ENCODE results near the gene PIEZO1. TPM values are rescaled to one million over a fixed set of nuclear protein-coding genes. Genes with fewer than 3 reads are reported as not detected.

Gene PIEZO1
- polyA plus RNA-seq, 1 of the 3 experiments (the other 2 are of a cell fraction) = 184 TPM

- peaks cover 0 to 8% of the 10 kb centered on the region in 2 experiments for H3K36me3 ChIP-seq (replicated peaks in 1 of 2; ENCODE audit: control insufficient read depth in 1 of 2, insufficient read depth in 2 of 2, low read length in 1 of 2)
- no peaks in the 10 kb centered on the region for H3K9me2 ChIP-seq
- no peak overlapping the region for H3K4me2 ChIP-seq
- H3K9me3 ChIP-seq = no peaks in the 10 kb centered on the region
- H3K27ac ChIP-seq (ENCODE audit: low read depth in 2 of 2, low read length in 1 of 2) = no peak overlapping the region
- ChIA-PET CTCF (interaction anchor here (0.6 to 9.1 kb wide), 6 partner anchors 43 to 400 kb away, joined by 3 to 82 read pairs (median 4); partner anchors contain the start of genes CDH15, GALNS and TRAPPC2L), POLR2A (no interaction called here)
- peaks cover 19% of the 10 kb centered on the region for H4K20me1 ChIP-seq (ENCODE audit: insufficient read depth)
- no peak overlapping the region for H3K9ac ChIP-seq
- H3K79me2 ChIP-seq (ENCODE audit: insufficient read depth) = peaks cover 14% of the 10 kb centered on the region
- no peaks in the 10 kb centered on the region for H3K27me3 ChIP-seq (ENCODE audit: insufficient read depth)
- DNase-seq = no peak
- peaks cover 20% of the 10 kb centered on the region for H3F3A ChIP-seq (replicated peaks; ENCODE audit: insufficient read depth)
- no peak overlapping the region for H2AFZ ChIP-seq (ENCODE audit: low read depth)
- whole genome bisulfite sequencing (ENCODE audit: low lambda C conversion rate) = 90% methylated on average over 10 of the region's 13 CpGs
- H3K4me3 ChIP-seq (ENCODE audit: low read depth in 2 of 2, low read length in 1 of 2) = no peak overlapping the region
- peaks cover 10 to 29% of the 10 kb centered on the region in 2 experiments; a peak in 2 of 4 replicates for H3K4me1 ChIP-seq (ENCODE audit: control insufficient read depth in 1 of 2, insufficient read depth in 2 of 2, low read depth in 1 of 2, low read length in 1 of 2)
- TF ChIP-seq SIN3A (IDR thresholded peaks at IDR 0.05; ENCODE audit: borderline replicate concordance, low read depth, low read length) = no peak
- no peak for TF ChIP-seq RAD21 (IDR thresholded peaks at IDR 0.05; ENCODE audit: low read length)
- no peak for TF ChIP-seq RCOR1 (IDR thresholded peaks at IDR 0.05; ENCODE audit: low read length)
- TF ChIP-seq SMC3 (IDR thresholded peaks at IDR 0.05; ENCODE audit: low read depth, low read length) = no peak
- TF ChIP-seq EP300 (IDR thresholded peaks at IDR 0.05; ENCODE audit: borderline replicate concordance in 1 of 2, low read depth in 1 of 2, low read length in 1 of 2) = no peak
- no peak for TF ChIP-seq FOXJ3 (CRISPR knock-in tag; IDR thresholded peaks at IDR 0.05)
- TF ChIP-seq EZH2phosphoT487 (IDR thresholded peaks at IDR 0.05; ENCODE audit: borderline replicate concordance, low read depth) = no peak
- no peak for TF ChIP-seq PBX3 (IDR thresholded peaks at IDR 0.05)
Measured at GRCh38 chr16:88814144-88814502, 29.1 kb upstream of the PIEZO1 start.

DNA sequence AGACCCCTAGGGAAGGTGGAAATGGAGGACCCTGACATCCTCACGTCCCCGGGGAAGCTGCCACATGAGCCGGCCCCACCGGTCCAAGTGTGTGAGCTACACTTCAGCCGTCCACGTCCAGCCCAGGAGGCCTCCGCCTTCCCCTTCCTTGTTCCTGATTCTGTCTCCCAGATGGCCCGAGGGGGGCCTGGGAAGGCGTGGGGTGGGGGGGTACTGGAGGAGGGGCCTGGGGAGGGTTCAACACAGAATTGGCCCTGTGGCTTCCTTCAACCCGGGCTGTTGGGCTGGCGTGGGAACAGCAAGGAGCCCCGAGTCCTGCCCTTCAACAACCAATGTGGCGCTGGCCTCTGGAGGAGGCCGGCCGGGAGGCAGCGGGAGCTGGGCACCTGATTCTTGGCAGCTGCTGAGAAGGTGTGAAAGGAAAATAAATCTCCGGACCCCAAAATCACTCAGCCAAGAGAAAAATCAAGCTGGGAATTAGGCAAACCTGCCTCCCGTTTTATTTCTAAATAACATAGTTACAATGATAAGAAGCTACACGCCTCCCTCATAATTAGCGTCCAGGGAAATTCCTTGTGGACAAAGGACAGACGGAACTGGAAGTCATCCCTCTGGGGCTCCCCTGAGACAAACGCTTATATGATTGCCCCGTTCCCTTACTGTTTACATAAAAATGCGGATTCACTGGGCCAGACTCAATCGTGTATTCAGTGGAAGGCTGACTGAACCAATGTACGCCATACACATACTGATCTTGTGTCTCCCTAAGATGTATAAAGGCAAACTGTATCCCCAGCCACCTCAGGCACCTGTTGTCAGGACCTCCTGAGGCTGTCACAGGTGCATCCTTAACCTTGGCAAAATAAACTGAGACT is 28.5 kb upstream of the PIEZO1 start:
- POLR2A ChIA-PET = no interaction called here

More for the DNA sequence above, 28.5 kb upstream of the PIEZO1 start:
- Histone ChIP-seq H3K9me2 (no peaks in the 10 kb centered on the region), H3K4me3 (ENCODE audit: low read depth in 2 of 2, low read length in 1 of 2) (no peak overlapping the region), H4K20me1 (ENCODE audit: insufficient read depth) (peaks cover 21% of the 10 kb centered on the region), H3K36me3 (replicated peaks in 1 of 2; ENCODE audit: control insufficient read depth in 1 of 2, insufficient read depth in 2 of 2, low read length in 1 of 2) (peaks cover 0 to 10% of the 10 kb centered on the region in 2 experiments), H3K27me3 (ENCODE audit: insufficient read depth) (no peaks in the 10 kb centered on the region), H3K9ac (no peak overlapping the region), H3K79me2 (ENCODE audit: insufficient read depth) (peaks cover 14% of the 10 kb centered on the region), H3K9me3 (no peaks in the 10 kb centered on the region), H2AFZ (ENCODE audit: low read depth) (no peak overlapping the region), H3K4me1 (ENCODE audit: control insufficient read depth in 1 of 2, insufficient read depth in 2 of 2, low read depth in 1 of 2, low read length in 1 of 2) (peaks cover 10 to 29% of the 10 kb centered on the region in 2 experiments; a peak in 2 of 4 replicates), H3F3A (replicated peaks; ENCODE audit: insufficient read depth) (peaks cover 25% of the 10 kb centered on the region), H3K27ac (ENCODE audit: low read depth in 2 of 2, low read length in 1 of 2) (no peak overlapping the region), H3K4me2 (peak overlapping the region; percentile 98; the same call in 1 of the 2 replicates)
- 77% methylated on average over 19 of the region's 26 CpGs for WGBS (ENCODE audit: low lambda C conversion rate)
- CTCF ChIA-PET = interaction anchor here (0.6 to 9.1 kb wide), 12 partner anchors 8 to 403 kb away, joined by 3 to 82 read pairs (median 5); partner anchors contain the start of genes CDH15, GALNS and TRAPPC2L
- DNase-seq = no peak
- TF ChIP-seq NFIC (IDR thresholded peaks at IDR 0.05; ENCODE audit: borderline replicate concordance) (no peak), POLR2AphosphoS5 (IDR thresholded peaks at IDR 0.05; ENCODE audit: low read depth, low read length) (0 out of 2 replicates have a peak, but pooled peaks have one; percentile 30)

Data from SK-N-SH (cell line).